Mammary epithelial cell (primary cell): Measurements from ENCODE around the gene ETFB.

Experiments used
- EZH2 ChIP-seq: IDR thresholded peaks from 2 replicates; pipeline ENCODE4 v1.6.1; 2012; ENCODE audit warnings: low read length, inconsistent platforms, borderline replicate concordance
- TF ChIP-seq, protein P1 (sequence below), 2 donors: IDR thresholded peaks in 1 of 2; conservative IDR thresholded peaks in 1 of 2; 2 replicates each; pipeline ENCODE4 v1.5.1; 2011 to 2012; ENCODE audit warnings: inconsistent platforms in 2 of 2, low read length in 2 of 2, mild to moderate bottlenecking in 2 of 2, control low read depth in 1 of 2, low read depth in 1 of 2; ENCODE audit not compliant: insufficient read depth in 1 of 2; ENCODE audit errors: extremely low read depth in 1 of 2

DNA sequence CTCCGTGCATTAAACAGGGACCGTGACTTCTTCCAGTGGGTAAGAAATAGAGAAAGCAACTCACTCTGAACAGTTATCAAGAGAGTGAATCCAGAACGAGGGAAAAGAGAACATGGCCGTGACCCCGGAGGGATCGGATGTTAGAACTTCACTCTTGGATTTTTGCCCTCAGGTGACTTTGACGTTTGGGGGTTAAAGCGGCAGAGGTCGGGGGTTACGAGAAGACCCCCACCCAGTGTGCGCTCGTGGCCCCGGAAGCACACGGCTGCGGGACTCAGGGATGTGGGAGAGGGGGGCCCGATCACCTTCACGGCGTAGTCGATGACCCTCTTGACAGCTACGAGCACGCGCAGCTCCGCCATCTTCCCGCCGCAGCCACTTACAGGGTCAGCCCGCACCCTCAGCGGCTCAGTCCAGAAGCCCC, at the start of gene ETFB:
- TF ChIP-seq, protein P1, sequence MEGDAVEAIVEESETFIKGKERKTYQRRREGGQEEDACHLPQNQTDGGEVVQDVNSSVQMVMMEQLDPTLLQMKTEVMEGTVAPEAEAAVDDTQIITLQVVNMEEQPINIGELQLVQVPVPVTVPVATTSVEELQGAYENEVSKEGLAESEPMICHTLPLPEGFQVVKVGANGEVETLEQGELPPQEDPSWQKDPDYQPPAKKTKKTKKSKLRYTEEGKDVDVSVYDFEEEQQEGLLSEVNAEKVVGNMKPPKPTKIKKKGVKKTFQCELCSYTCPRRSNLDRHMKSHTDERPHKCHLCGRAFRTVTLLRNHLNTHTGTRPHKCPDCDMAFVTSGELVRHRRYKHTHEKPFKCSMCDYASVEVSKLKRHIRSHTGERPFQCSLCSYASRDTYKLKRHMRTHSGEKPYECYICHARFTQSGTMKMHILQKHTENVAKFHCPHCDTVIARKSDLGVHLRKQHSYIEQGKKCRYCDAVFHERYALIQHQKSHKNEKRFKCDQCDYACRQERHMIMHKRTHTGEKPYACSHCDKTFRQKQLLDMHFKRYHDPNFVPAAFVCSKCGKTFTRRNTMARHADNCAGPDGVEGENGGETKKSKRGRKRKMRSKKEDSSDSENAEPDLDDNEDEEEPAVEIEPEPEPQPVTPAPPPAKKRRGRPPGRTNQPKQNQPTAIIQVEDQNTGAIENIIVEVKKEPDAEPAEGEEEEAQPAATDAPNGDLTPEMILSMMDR (conservative IDR thresholded peaks at IDR 0.05 in 1 of 2, IDR thresholded peaks at IDR 0.05 in 1 of 2; ENCODE audit: extremely low read depth in 1 of 2, insufficient read depth in 1 of 2, low read depth in 1 of 2, low read length in 2 of 2), result no peak
- no peak for TF ChIP-seq EZH2
